ENCODE data around the gene LIN37. TPM values are rescaled to one million over a fixed set of nuclear protein-coding genes. Genes with fewer than 3 reads are reported as not detected.

The LIN37 gene
- polyA plus RNA-seq, 3 donors: 11.3 to 11.7 (median 11.6) TPM

Other genes with a start within 250 kb of the LIN37 start
- 10 to 100 TPM; 68.1 to 72.6 (median 69.0) TPM for gene DMKN, start 234.9 kb upstream of the LIN37 start, polyA plus RNA-seq (ENCODE audit: insufficient read length in 3 of 3)
- not detected for gene SBSN, start 220.3 kb upstream of the LIN37 start, polyA plus RNA-seq (ENCODE audit: insufficient read length in 3 of 3)
- not detected for gene GAPDHS, start 215.1 kb upstream of the LIN37 start, polyA plus RNA-seq (ENCODE audit: insufficient read length in 3 of 3)
- 10 to 100 TPM; 84.1 to 99.1 (median 92.9) TPM for gene TMEM147, start 202.9 kb upstream of the LIN37 start, polyA plus RNA-seq (ENCODE audit: insufficient read length in 3 of 3)
- gene ATP4A, start 184.9 kb upstream of the LIN37 start, polyA plus RNA-seq (ENCODE audit: insufficient read length in 3 of 3): under 1 TPM in 1 of 3 donors, not detected in 2; 0.06 TPM
- not detected for gene PMIS2, start 162.4 kb upstream of the LIN37 start, polyA plus RNA-seq (ENCODE audit: insufficient read length in 3 of 3)
- 10 to 100 TPM; 19.9 to 21.4 (median 21.4) TPM for gene HAUS5, start 135.8 kb upstream of the LIN37 start, polyA plus RNA-seq (ENCODE audit: insufficient read length in 3 of 3)
- 10 to 100 TPM; 54.6 to 65.5 (median 55.0) TPM for gene RBM42, start 119.5 kb upstream of the LIN37 start, polyA plus RNA-seq (ENCODE audit: insufficient read length in 3 of 3)
- 1 to 10 TPM in 1 of 3 donors, under 1 TPM in 2; 0.74 to 1.3 (median 0.75) TPM for gene ETV2, start 106.8 kb upstream of the LIN37 start, polyA plus RNA-seq (ENCODE audit: insufficient read length in 3 of 3)
- gene COX6B1, start 100.3 kb upstream of the LIN37 start, polyA plus RNA-seq (ENCODE audit: insufficient read length in 3 of 3): 100 to 1,000 TPM; 394 to 408 (median 402) TPM
- gene UPK1A, start 82.1 kb upstream of the LIN37 start, polyA plus RNA-seq (ENCODE audit: insufficient read length in 3 of 3): 10 to 100 TPM in 2 of 3 donors, under 1 TPM in 1; 0.12 to 18.6 (median 13.4) TPM
- gene ZBTB32, start 44.0 kb upstream of the LIN37 start, polyA plus RNA-seq (ENCODE audit: insufficient read length in 3 of 3): under 1 TPM in 2 of 3 donors, not detected in 1; 0.25 to 0.37 TPM
- 10 to 100 TPM; 24.8 to 26.6 (median 25.4) TPM for gene KMT2B, start 30.6 kb upstream of the LIN37 start, polyA plus RNA-seq (ENCODE audit: insufficient read length in 3 of 3)
- gene IGFLR1, start 6.1 kb upstream of the LIN37 start, polyA plus RNA-seq (ENCODE audit: insufficient read length in 3 of 3): 1 to 10 TPM; 1.8 to 2.7 (median 2.7) TPM
- gene U2AF1L4, start 3.2 kb upstream of the LIN37 start, polyA plus RNA-seq (ENCODE audit: insufficient read length in 3 of 3): 10 to 100 TPM; 15.2 to 20.9 (median 17.2) TPM
- 10 to 100 TPM; 55.6 to 62.0 (median 59.6) TPM for gene PSENEN, start 2.9 kb upstream of the LIN37 start, polyA plus RNA-seq (ENCODE audit: insufficient read length in 3 of 3)
- gene HSPB6, start 8.5 kb downstream of the LIN37 start, polyA plus RNA-seq (ENCODE audit: insufficient read length in 3 of 3): 10 to 100 TPM; 17.5 to 21.5 (median 18.7) TPM
- 10 to 100 TPM; 12.9 to 14.7 (median 14.5) TPM for gene PROSER3, start 9.6 kb downstream of the LIN37 start, polyA plus RNA-seq (ENCODE audit: insufficient read length in 3 of 3)
- 10 to 100 TPM; 11.0 to 16.1 (median 12.5) TPM for gene ARHGAP33, start 27.0 kb downstream of the LIN37 start, polyA plus RNA-seq (ENCODE audit: insufficient read length in 3 of 3)
- 10 to 100 TPM; 21.0 to 30.4 (median 24.1) TPM for gene PRODH2, start 64.3 kb downstream of the LIN37 start, polyA plus RNA-seq (ENCODE audit: insufficient read length in 3 of 3)
- 100 to 1,000 TPM; 111 to 126 (median 124) TPM for gene NPHS1, start 103.9 kb downstream of the LIN37 start, polyA plus RNA-seq (ENCODE audit: insufficient read length in 3 of 3)
- gene KIRREL2, start 108.3 kb downstream of the LIN37 start, polyA plus RNA-seq (ENCODE audit: insufficient read length in 3 of 3): 10 to 100 TPM in 1 of 3 donors, 1 to 10 TPM in 2; 8.8 to 10.4 (median 9.3) TPM
- 10 to 100 TPM; 17.7 to 25.0 (median 23.4) TPM for gene APLP1, start 120.0 kb downstream of the LIN37 start, polyA plus RNA-seq (ENCODE audit: insufficient read length in 3 of 3)
- gene NFKBID, start 152.0 kb downstream of the LIN37 start, polyA plus RNA-seq (ENCODE audit: insufficient read length in 3 of 3): 1 to 10 TPM; 2.0 to 2.6 (median 2.2) TPM
- 1 to 10 TPM; 2.7 to 3.2 (median 2.8) TPM for gene HCST, start 154.0 kb downstream of the LIN37 start, polyA plus RNA-seq (ENCODE audit: insufficient read length in 3 of 3)
- 10 to 100 TPM in 2 of 3 donors, 1 to 10 TPM in 1; 6.3 to 10.5 (median 10.3) TPM for gene TYROBP, start 159.7 kb downstream of the LIN37 start, polyA plus RNA-seq (ENCODE audit: insufficient read length in 3 of 3)
- gene LRFN3, start 187.8 kb downstream of the LIN37 start, polyA plus RNA-seq (ENCODE audit: insufficient read length in 3 of 3): 1 to 10 TPM; 7.1 to 8.3 (median 7.4) TPM
- 10 to 100 TPM; 11.2 to 12.0 (median 11.7) TPM for gene SDHAF1, start 246.6 kb downstream of the LIN37 start, polyA plus RNA-seq (ENCODE audit: insufficient read length in 3 of 3)

Measured in right renal cortex interstitium (tissue), 3 donors.